Right lobe of liver (tissue), 6 donors: ENCODE results near the gene CPNE9. TPM values are rescaled to one million over a fixed set of nuclear protein-coding genes. Genes with fewer than 3 reads are reported as not detected.
"Not testable (repeated sequence)": the region's sequence is repeated elsewhere in the genome, so short reads cannot be mapped to it uniquely, and the experiment has no call there.

ENCODE experiments used
- ATAC-seq, 4 donors: fragments of 200-7000 bp; cut with Tn5 transposase; one replicate each; pipeline ENCODE4 v1.9.1; 2020; ENCODE audit warnings: mild to moderate bottlenecking in 4 of 4, moderate library complexity in 4 of 4
- DNase-seq, 3 donors: peaks; one replicate each; pipeline ENCODE4 v3.0.0-alpha.2; 2020
- H3K27ac ChIP-seq, 3 donors: fragments of 200-600 bp; one replicate each; pipeline ENCODE4 v1.8.0; 2022
- H3K27me3 ChIP-seq, 2 donors: fragments of 200-600 bp; one replicate each; pipeline ENCODE4 v1.8.0; 2022
- H3K36me3 ChIP-seq, 4 donors: fragments of 200-600 bp; sonication (generic) in 1 of 4; one replicate each; pipeline versions ENCODE4 v1.5.1 to v1.8.0; 2017 to 2022; ENCODE audit warnings: control low read depth in 1 of 4
- H3K4me1 ChIP-seq, 4 donors: fragments of 200-600 bp; sonication (generic) in 1 of 4; one replicate each; pipeline versions ENCODE4 v1.5.1 to v1.8.0; 2017 to 2022; ENCODE audit warnings: control low read depth in 1 of 4
- H3K4me3 ChIP-seq, 3 donors: fragments of 200-600 bp; one replicate each; pipeline ENCODE4 v1.8.0; 2022
- H3K9me3 ChIP-seq, 4 donors: fragments of 200-600 bp; sonication (generic) in 1 of 4; one replicate each; pipeline versions ENCODE4 v1.5.1 to v1.8.0; 2017 to 2022; ENCODE audit warnings: control low read depth in 1 of 4
- POLR2A ChIP-seq: fragments of 450-650 bp; IDR thresholded peaks from one replicate; pipeline ENCODE4 v1.6.1; 2017; ENCODE audit warnings: antibody characterized with exemption, mild to moderate bottlenecking
- WGBS: methylation state at CpG from one replicate; pipeline ENCODE4 v1.1.6; 2018; ENCODE audit warnings: low coverage, low lambda C conversion rate; ENCODE audit not compliant: insufficient coverage; ENCODE audit errors: missing lambda C conversion rate; 5-methylcytosine and 5-hydroxymethylcytosine counted together
- intact Hi-C, 2 donors: fragments of 100-400 bp; cut with DNase I; formaldehyde crosslinking; loops; one replicate each; pipeline versions ENCODE4 v1.11.2 to v1.14.1; 2022
- total RNA-seq, 6 experiments: library from RNA; depleted of rRNA in 2 of 6; stranded (reverse); fragments of >200 nt in 2 of 6; fragmentation: NEBNext Ultra II Directional in 3 of 6; extraction: Animal tissue kit (Norgen Biotek cat#: 25700) in 3 of 6; gene quantifications; one replicate each; pipeline versions ENCODE4 v1.1.0 to v1.2.4, GENCODE V29; 2016 to 2023
- TF ChIP-seq, protein P1 (sequence below), 4 donors: fragments of 200-600 bp in 3 of 4; fragments of 450-650 bp in 1 of 4; IDR thresholded peaks; one replicate each; pipeline versions ENCODE4 v1.5.1 to v1.8.0; 2016 to 2022; ENCODE audit warnings: antibody characterized with exemption in 4 of 4, mild to moderate bottlenecking in 2 of 4
- donor health status: DM: no; HTN: yes; CAD: no.
- donor health status: DM: no; HTN: no; CAD: no.
- donor health status: DM: no; HTN: no; CAD: no.
- donor health status: DM: no; HTN: yes; CAD: no.
- donor health status: DM: no; HTN: yes; CAD: no.

The CPNE9 gene
- total RNA-seq, 6 experiments from 2014 or later, result not detected

DNA sequence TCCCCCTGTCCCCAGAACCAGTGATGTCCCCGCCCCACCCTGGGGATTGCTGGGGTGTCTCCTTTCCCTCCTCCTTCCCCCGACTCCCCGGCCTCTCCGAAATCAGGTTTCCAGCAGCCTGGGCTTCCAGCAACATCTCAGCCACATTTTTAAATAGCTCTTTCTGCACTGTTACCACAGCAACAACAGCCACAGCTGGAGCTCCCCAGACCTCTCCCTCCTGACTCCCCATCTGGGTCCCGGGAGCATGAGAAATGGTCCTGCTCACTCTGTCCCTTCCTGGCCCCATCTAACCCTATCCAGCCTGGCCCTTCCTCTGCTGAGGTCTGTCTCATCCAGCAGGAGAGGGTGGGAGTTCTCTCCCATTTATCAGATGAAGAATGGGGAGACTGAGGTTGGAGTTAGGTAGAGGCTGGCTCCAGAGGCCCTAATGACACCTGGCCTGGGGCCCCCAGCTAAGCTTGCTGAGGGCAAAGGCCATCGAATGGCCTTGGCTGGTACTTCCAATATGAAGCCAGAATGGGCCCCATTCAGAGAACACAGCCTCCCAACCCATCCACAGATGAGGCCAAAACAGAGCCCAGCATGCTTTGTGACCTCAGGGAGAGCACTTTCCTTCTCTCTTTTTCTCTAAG lies 64.6 kb downstream of the CPNE9 start:
- intact Hi-C loops, result no loop called here
- no peak for DNase-seq
- 87% methylated on average over 5 of the region's 6 CpGs for WGBS
- H3K27me3 ChIP-seq, result no peaks in the 10 kb centered on the region
- no peak for TF ChIP-seq POLR2A
- TF ChIP-seq, protein P1, sequence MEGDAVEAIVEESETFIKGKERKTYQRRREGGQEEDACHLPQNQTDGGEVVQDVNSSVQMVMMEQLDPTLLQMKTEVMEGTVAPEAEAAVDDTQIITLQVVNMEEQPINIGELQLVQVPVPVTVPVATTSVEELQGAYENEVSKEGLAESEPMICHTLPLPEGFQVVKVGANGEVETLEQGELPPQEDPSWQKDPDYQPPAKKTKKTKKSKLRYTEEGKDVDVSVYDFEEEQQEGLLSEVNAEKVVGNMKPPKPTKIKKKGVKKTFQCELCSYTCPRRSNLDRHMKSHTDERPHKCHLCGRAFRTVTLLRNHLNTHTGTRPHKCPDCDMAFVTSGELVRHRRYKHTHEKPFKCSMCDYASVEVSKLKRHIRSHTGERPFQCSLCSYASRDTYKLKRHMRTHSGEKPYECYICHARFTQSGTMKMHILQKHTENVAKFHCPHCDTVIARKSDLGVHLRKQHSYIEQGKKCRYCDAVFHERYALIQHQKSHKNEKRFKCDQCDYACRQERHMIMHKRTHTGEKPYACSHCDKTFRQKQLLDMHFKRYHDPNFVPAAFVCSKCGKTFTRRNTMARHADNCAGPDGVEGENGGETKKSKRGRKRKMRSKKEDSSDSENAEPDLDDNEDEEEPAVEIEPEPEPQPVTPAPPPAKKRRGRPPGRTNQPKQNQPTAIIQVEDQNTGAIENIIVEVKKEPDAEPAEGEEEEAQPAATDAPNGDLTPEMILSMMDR (IDR thresholded peaks at IDR 0.05), result no peak
- peak overlapping the region in 1 of 3 donors; percentile 77 for H3K4me3 ChIP-seq
- H3K4me1 ChIP-seq, result peaks cover 0 to 18% (median 4%) of the 10 kb centered on the region in 4 donors
- no peak overlapping the region for H3K27ac ChIP-seq
- peaks cover 0 to 9% (median 4%) of the 10 kb centered on the region in 4 donors for H3K36me3 ChIP-seq
- H3K9me3 ChIP-seq, result no peaks in the 10 kb centered on the region
- no peak for ATAC-seq

GRCh38 chr3:9769012-9769411 lies 65.4 kb downstream of the CPNE9 start:
- WGBS, result 34% methylated on average over 3 of the region's 5 CpGs
- Histone ChIP-seq H3K27me3 (no peaks in the 10 kb centered on the region), H3K4me1 (peaks cover 0 to 18% (median 4%) of the 10 kb centered on the region in 4 donors), H3K4me3 (peak overlapping the region; percentile 65 to 95 (median 77)), H3K27ac (peak overlapping the region in 2 of 3 donors; percentile 81 to 84), H3K9me3 (no peaks in the 10 kb centered on the region), H3K36me3 (peaks cover 0 to 9% (median 4%) of the 10 kb centered on the region in 4 donors)
- intact Hi-C loops, result no loop called here
- DNase-seq (no peak), ATAC-seq (no peak)
- TF ChIP-seq POLR2A, result no peak
- TF ChIP-seq, protein P1 (IDR thresholded peaks at IDR 0.05), result no peak

GRCh38 chr3:9769426-9770275 lies 66.0 kb downstream of the CPNE9 start, which contains the start of gene CAMK1:
Gene CAMK1 (minus strand): TSS chr3:9769947. CDS start chr3:9767749, 2,198 bp downstream.
- peak within 1 kb of the TSS; percentile 81 to 84 (median 81) for H3K27ac ChIP-seq
- 8% methylated on average over 14 of the region's 49 CpGs for WGBS
- peaks cover 0 to 9% (median 4%) of the 10 kb centered on the region in 4 donors for H3K36me3 ChIP-seq
- H3K4me1 ChIP-seq, result peaks cover 0 to 18% (median 4%) of the 10 kb centered on the region in 4 donors
- peak; percentile 94 for TF ChIP-seq POLR2A
- TF ChIP-seq, protein P1 (IDR thresholded peaks at IDR 0.05), result no peak
- intact Hi-C loops, result no loop called here
- peak within 1 kb of the TSS; percentile 65 to 95 (median 77) for H3K4me3 ChIP-seq
- ATAC-seq, result peak; percentile 90 to 95 (median 93)
- H3K27me3 ChIP-seq, result no peaks in the 10 kb centered on the region
- peak; percentile 91 to 92 (median 92) for DNase-seq
- no peaks in the 10 kb centered on the region for H3K9me3 ChIP-seq

DNA sequence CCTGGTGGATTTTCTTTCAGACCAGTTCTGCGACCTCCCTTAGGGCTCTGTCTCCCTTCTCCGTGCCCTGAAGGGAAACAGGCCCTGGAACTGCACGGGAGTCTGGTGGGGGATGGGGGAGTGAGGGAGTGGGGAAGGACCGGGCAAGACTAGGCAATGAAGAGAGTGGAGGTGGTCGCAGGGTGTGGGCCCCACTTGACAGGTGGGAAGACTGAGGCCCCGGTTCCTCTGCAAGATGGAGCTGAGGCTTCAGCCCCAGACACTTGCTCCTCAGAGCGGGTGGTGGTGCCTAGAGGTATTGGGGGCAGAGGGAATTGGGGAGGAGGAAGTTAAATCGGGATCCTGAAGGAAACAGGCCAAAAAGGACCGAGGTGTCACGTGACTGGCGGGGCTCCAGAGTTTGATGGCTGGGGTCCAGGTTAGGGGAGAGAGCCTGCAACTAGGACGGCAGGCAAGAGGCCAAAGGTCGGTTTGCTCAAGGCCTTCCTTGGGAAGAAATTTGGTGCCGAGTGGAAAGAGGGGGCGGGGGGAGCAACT lies 66.7 kb downstream of the CPNE9 start:
- intact Hi-C loops, result no loop called here
- peak; percentile 62 to 68 (median 65) for ATAC-seq
- 5% methylated on average over 13 of the region's 15 CpGs for WGBS

GRCh38 chr3:9771007-9771406 lies 67.4 kb downstream of the CPNE9 start:
- H3K27ac ChIP-seq, result peak overlapping the region in 2 of 3 donors; percentile 41 to 81
- H3K9me3 ChIP-seq, DNase-seq, intact Hi-C loops, ATAC-seq, H3K27me3 ChIP-seq, H3K36me3 ChIP-seq: not testable (repeated sequence)
- H3K4me1 ChIP-seq, result peaks cover 0 to 18% (median 4%) of the 10 kb centered on the region in 4 donors
- 50% methylated on average over 1 of the region's 2 CpGs for WGBS
- peak overlapping the region in 2 of 3 donors; percentile 65 to 77 for H3K4me3 ChIP-seq

More for the DNA sequence above, 66.7 kb downstream of the CPNE9 start:
- H3K4me3 ChIP-seq, result peak overlapping the region; percentile 65 to 95 (median 77)
- H3K4me1 ChIP-seq, result peaks cover 0 to 18% (median 4%) of the 10 kb centered on the region in 4 donors
- peak overlapping the region; percentile 81 to 84 (median 81) for H3K27ac ChIP-seq
- TF ChIP-seq, protein P1 (IDR thresholded peaks at IDR 0.05), result no peak
- no peak for TF ChIP-seq POLR2A
- H3K27me3 ChIP-seq, result no peaks in the 10 kb centered on the region
- no peaks in the 10 kb centered on the region for H3K9me3 ChIP-seq
- H3K36me3 ChIP-seq, result peaks cover 0 to 9% (median 2%) of the 10 kb centered on the region in 4 donors
- peak; percentile 93 to 99 (median 97) for DNase-seq
